NCI-H2227 treated with DMSO at 0.1 percent for 48 hours (cell line): ENCODE measurements around the gene IFT122.

ENCODE experiments used
- DNase-seq: peaks from one replicate; lab custom pipeline; 2025; lab: John Stamatoyannopoulos, UW

IFT122 gene

DNA sequence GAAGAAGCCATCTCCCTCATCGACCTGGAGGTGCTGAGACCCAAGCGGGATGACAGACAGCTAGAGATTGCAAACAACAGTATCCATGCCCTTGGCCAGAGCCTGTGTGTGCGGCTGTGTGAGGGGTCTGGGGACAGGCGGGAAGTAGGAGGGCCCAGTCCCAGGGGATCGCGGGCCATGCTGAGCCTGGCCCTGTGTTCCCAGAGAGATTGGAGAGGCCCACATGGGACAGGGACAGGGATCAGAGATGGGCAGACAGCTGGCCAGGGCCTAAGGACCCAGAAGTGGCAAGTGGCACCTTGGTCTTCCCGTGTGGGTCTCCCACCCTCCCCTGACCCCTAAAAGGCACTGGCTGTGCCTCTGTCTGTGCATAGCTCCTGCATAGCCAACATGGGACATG lies 77.5 kb downstream of the IFT122 start:
- no peak for DNase-seq

DNA sequence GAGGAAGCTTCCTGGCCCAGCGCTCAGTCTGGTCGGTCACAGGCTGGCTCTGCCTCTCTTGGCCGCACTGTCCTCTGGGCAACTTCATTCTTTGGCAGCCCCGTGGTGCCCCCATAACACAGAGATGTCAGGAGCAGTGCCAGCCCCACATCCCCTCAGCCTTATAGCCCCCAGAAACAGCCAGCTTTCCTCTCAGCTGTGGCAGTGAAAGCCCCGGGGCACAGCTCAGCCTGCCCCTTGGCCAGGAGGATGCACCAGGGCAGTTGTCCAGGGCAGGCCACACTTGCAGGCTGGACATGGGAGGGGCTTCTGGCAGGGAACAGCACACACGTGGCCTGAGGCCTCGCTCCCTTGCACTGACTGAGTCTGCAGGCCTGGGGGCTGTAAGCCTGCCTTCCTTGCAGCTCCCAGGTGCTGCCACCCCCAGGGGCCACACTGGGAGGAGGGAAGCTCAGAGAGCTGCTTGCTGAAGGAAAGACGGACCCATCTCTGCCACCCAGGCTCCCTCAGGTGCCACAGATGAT lies 78.1 kb downstream of the IFT122 start:
- DNase-seq = no peak

DNA sequence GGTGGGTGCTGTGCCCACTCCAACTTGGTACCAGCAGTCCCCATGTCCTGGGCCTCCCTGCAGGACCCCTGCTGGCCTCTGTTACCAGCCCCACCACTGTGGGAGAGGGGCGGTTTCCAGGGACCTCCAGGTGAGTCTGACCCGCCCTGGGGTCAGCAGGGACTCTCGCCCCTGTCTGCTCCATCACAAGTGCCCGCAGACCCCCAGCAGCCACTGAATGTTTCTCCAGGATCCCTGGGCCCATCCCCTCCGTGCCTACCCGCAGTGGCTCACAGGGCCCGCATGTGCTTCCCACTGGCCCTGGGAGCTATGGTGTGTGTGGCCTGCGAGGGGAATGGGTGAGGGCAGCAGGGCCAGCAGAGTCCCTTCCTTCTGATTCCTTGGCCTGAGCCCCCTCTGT lies 78.6 kb downstream of the IFT122 start:
- DNase-seq = no peak

DNA sequence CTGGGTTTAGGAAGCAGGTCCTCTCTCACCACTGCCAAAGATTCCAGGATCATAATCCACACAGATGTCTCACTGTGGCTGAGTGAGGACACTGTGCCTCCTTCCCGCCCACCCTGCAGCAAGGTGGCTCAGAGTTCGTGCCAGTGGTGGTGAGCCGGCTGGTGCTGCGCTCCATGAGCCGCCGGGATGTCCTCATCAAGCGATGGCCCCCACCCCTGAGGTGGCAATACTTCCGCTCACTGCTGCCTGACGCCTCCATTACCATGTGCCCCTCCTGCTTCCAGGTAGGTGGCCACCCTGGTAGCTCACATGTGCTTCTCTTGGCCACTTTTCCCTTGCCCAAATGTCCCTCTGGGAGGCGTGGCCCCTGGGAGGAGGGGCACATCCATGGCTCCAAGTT lies 79.4 kb downstream of the IFT122 start:
- no peak for DNase-seq

DNA sequence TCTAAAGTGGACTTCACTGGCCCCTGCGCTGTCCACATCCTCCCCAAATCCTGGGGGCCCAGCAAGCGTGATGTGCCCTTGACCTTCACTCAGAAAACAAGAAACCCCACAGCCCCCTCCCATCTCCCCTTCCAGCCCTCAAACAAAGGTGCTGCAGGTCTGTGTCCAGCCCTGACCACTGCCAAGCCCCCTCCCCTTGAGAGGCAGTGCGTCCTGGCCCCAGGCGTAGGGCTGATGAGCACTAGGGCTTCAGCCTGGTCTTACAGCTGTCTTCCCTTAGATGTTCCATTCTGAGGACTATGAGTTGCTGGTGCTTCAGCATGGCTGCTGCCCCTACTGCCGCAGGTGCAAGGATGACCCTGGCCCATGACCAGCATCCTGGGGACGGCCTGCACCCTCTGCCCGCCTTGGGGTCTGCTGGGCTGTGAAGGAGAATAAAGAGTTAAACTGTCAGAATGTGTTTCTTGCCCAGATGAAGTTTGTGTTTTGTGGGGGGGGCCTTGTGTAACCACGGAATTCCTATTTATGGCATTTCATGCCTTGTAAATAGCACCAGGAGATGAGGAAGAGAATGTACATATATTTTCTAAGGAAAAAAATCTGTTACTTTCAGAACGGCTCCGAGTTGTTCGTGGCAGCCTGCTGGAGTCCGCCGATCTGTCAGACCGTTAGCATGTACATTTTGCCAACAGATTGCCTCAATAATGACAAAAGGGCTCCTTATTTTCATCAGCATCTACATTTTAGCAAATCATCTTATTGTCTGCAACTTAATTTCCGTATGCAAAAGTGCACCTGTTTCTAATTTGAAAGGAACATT lies 80.1 kb downstream of the IFT122 start:
- DNase-seq = no peak

DNA sequence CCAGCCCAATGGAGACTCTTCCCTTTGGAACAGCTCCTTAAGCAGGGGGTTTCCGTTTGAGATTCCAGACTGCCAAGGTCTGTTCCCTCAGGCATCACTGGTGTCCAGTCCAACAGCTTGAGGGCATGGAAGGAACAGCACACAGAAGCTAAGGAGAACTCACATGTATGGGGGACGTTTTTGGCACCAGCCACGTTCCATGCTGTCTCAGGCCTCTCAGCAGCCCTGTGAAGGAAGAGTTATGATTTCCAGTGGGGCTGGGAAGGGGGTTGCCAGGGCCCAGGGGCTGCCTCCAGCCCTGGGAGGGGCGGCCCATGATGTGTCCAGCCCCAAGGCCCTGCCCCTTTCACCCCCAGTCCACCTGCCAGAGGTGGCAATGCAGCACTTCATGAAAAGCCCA lies 80.9 kb downstream of the IFT122 start:
- DNase-seq = no peak

DNA sequence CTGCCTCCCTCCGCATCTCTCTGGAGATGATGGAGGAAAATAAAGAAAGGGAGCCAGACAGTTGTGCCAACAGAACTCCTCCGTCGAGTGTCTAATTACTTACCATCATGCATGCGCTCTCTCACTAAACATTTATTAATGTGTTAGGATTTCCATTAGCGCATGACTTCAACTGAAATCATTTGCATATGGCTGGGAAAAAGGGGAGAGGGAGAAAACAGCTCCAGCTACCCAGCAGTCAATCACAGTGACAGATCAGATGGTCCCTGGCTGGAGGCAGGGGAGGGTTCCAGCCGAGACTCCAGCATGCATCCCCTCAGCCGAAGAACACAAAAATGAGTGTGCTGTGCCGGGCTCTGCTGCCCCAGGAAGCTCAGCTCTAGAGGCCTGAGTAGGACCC lies 81.6 kb downstream of the IFT122 start:
- no peak for DNase-seq

DNA sequence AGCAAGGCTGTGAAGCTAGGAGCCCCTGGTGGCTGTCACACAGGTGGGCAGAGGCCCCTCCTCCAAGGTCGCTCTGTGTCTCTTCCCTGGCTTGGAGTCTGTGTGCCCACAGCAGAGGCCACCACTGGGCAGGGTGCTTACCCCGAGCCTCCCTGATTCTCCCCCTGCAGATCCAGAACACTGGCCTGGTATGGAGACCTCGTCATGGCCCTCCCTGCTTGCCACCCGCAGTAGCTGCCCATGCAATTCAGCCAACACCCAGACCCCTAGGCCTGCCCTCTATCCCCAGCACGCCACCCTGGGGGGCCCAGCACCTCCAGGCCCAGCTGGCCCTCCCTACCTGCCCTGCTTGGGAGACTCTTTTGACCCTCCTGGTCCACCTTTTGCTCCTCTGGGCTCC lies 82.9 kb downstream of the IFT122 start:
- no peak for DNase-seq

DNA sequence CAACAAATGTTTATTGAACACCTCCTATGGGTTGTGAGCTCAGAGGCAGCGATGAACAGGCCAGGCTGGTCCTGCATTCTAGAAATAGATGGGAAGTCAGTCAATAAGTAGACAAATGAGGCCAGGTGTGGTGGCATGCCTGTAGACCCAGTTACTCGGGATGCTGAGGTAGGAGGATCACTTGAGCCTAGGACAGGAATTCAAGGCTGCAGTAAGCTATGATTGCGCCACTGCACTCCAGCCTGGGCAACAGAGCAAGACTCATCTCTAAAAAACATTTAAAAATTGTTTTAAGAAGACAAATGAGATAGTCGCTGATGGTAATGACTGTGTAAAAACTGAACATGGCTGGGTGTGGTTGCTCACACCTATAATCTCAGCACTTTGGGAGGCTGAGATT lies 84.1 kb downstream of the IFT122 start:
- DNase-seq = no peak

DNA sequence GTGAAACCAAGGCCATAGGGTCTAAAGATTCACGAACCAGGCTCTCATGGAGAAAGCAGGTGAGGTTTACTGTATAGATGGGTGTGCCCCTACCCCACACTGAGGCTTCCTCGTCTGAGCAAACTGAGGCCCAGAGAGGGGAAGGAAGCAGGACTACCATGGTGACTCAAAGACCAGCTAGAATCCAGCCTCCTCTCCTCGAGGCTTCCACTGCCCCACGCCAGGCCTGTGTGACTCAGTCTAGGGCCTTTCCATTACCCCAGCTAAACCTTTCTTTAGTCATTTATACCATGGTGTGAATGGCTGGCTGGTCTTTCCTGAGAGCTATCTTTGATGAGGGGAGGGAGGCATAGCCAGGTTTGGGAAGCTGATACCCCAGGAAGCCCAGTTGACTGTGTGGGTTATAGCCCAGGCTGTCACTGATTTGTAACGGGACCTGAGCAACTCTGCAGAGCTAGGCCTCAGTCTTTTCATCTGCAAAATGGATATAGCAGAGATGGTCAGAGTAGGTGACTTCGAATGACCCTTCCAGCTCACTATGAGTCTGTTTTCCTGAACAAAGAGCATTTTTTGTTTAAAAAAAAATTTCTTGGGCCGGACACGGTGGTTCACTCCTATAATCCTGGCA lies 85.4 kb downstream of the IFT122 start:
- no peak for DNase-seq

DNA sequence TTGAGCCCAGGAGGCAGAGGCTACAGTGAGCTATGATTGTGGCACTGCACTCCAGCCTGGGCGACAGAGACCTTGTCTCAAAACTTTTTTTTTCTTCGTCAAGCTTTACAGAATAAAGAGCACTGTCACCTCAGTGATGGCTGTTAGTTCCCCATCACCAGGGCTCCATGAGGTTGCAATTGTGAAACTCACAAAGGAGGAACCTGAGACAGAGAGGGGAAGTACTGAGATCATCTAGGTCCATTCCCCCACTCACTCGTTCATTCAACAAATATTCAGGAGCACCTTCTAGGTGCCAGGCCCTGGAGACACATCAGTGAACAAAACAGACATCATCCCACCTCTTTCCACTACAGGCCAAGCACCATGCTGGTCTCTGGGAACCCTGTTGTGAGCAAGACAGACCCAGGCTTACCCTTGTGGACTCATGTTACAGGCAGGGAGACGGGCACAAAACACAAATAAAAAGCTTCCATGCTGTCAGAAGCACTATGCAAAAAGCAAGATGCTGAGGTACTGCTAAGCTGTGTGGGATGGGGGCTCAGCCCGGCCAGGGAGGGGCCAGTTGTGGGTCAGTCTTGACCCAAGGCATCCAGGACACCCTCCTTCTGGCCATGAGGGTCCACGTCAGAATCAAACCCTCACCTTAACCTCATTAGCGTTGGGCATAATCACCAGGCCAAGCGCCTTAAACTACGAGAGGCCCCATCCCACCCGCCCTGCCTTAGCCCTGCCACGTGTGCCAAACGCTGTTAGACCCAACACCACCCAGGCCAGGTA lies 86.3 kb downstream of the IFT122 start:
- DNase-seq = no peak

DNA sequence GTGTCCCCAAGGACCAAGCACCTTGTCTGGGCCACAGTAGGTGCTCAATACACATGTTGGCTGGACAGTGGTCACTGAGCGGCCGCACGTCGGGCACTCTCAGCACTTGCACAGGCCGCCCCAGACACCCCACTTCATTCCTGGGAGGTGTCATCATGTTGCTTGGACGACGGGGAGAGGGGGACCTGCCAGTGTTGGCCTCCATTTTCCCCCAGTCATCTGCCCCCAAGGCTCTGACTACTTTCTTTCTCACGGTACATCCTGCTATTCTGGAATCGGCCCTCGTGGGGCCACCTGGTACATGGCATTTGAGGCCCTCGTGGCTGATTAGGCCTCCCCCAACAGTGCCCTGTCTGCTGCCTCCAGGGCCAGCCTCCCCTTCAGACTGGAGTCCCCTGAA lies 87.2 kb downstream of the IFT122 start:
- DNase-seq = no peak

DNA sequence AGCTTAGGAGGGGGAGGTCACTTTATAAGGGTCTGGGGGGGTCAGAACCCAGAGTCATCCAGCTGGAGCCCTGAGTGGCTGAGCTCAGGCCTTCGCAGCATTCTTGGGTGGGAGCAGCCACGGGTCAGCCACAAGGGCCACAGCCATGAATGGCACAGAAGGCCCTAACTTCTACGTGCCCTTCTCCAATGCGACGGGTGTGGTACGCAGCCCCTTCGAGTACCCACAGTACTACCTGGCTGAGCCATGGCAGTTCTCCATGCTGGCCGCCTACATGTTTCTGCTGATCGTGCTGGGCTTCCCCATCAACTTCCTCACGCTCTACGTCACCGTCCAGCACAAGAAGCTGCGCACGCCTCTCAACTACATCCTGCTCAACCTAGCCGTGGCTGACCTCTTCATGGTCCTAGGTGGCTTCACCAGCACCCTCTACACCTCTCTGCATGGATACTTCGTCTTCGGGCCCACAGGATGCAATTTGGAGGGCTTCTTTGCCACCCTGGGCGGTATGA lies 88.6 kb downstream of the IFT122 start, which contains the start of gene RHO:
Gene RHO, plus strand, starts transcription at position 51 of the 512 bp plus-strand sequence. Its CDS starts 95 bp downstream, at position 146.
- DNase-seq = no peak

DNA sequence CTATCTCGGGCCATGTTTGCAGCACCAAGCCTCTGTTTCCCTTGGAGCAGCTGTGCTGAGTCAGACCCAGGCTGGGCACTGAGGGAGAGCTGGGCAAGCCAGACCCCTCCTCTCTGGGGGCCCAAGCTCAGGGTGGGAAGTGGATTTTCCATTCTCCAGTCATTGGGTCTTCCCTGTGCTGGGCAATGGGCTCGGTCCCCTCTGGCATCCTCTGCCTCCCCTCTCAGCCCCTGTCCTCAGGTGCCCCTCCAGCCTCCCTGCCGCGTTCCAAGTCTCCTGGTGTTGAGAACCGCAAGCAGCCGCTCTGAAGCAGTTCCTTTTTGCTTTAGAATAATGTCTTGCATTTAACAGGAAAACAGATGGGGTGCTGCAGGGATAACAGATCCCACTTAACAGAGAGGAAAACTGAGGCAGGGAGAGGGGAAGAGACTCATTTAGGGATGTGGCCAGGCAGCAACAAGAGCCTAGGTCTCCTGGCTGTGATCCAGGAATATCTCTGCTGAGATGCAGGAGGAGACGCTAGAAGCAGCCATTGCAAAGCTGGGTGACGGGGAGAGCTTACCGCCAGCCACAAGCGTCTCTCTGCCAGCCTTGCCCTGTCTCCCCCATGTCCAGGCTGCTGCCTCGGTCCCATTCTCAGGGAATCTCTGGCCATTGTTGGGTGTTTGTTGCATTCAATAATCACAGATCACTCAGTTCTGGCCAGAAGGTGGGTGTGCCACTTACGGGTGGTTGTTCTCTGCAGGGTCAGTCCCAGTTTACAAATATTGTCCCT lies 89.6 kb downstream of the IFT122 start:
- no peak for DNase-seq

DNA sequence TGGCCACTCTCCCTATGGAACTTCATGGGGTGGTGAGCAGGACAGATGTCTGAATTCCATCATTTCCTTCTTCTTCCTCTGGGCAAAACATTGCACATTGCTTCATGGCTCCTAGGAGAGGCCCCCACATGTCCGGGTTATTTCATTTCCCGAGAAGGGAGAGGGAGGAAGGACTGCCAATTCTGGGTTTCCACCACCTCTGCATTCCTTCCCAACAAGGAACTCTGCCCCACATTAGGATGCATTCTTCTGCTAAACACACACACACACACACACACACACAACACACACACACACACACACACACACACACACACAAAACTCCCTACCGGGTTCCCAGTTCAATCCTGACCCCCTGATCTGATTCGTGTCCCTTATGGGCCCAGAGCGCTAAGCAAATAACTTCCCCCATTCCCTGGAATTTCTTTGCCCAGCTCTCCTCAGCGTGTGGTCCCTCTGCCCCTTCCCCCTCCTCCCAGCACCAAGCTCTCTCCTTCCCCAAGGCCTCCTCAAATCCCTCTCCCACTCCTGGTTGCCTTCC lies 90.3 kb downstream of the IFT122 start:
- no peak for DNase-seq

DNA sequence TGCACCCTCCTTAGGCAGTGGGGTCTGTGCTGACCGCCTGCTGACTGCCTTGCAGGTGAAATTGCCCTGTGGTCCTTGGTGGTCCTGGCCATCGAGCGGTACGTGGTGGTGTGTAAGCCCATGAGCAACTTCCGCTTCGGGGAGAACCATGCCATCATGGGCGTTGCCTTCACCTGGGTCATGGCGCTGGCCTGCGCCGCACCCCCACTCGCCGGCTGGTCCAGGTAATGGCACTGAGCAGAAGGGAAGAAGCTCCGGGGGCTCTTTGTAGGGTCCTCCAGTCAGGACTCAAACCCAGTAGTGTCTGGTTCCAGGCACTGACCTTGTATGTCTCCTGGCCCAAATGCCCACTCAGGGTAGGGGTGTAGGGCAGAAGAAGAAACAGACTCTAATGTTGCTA lies 90.8 kb downstream of the IFT122 start:
- DNase-seq = no peak

DNA sequence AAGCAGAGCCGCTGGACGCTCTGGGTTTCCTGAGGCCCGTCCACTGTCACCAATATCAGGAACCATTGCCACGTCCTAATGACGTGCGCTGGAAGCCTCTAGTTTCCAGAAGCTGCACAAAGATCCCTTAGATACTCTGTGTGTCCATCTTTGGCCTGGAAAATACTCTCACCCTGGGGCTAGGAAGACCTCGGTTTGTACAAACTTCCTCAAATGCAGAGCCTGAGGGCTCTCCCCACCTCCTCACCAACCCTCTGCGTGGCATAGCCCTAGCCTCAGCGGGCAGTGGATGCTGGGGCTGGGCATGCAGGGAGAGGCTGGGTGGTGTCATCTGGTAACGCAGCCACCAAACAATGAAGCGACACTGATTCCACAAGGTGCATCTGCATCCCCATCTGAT lies 91.7 kb downstream of the IFT122 start:
- no peak for DNase-seq

DNA sequence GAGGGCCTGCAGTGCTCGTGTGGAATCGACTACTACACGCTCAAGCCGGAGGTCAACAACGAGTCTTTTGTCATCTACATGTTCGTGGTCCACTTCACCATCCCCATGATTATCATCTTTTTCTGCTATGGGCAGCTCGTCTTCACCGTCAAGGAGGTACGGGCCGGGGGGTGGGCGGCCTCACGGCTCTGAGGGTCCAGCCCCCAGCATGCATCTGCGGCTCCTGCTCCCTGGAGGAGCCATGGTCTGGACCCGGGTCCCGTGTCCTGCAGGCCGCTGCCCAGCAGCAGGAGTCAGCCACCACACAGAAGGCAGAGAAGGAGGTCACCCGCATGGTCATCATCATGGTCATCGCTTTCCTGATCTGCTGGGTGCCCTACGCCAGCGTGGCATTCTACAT lies 92.2 kb downstream of the IFT122 start:
- DNase-seq = no peak

DNA sequence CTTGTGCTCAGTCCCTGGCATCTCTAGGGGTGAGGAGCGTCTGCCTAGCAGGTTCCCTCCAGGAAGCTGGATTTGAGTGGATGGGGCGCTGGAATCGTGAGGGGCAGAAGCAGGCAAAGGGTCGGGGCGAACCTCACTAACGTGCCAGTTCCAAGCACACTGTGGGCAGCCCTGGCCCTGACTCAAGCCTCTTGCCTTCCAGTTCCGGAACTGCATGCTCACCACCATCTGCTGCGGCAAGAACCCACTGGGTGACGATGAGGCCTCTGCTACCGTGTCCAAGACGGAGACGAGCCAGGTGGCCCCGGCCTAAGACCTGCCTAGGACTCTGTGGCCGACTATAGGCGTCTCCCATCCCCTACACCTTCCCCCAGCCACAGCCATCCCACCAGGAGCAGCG lies 93.4 kb downstream of the IFT122 start:
- no peak for DNase-seq

DNA sequence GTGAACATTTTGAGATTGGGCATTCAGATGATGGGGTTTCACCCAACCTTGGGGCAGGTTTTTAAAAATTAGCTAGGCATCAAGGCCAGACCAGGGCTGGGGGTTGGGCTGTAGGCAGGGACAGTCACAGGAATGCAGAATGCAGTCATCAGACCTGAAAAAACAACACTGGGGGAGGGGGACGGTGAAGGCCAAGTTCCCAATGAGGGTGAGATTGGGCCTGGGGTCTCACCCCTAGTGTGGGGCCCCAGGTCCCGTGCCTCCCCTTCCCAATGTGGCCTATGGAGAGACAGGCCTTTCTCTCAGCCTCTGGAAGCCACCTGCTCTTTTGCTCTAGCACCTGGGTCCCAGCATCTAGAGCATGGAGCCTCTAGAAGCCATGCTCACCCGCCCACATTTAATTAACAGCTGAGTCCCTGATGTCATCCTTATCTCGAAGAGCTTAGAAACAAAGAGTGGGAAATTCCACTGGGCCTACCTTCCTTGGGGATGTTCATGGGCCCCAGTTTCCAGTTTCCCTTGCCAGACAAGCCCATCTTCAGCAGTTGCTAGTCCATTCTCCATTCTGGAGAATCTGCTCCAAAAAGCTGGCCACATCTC lies 94.5 kb downstream of the IFT122 start:
- DNase-seq = no peak

DNA sequence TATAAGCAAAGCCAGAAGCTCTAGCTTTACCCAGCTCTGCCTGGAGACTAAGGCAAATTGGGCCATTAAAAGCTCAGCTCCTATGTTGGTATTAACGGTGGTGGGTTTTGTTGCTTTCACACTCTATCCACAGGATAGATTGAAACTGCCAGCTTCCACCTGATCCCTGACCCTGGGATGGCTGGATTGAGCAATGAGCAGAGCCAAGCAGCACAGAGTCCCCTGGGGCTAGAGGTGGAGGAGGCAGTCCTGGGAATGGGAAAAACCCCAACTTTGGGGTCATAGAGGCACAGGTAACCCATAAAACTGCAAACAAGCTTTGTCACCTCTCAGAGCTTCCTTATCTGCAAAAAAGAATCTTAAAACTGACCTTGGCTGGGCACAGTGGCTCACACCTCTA lies 95.1 kb downstream of the IFT122 start:
- DNase-seq = no peak
